ENCODE results near the gene ISG15. TPM values are rescaled to one million over a fixed set of nuclear protein-coding genes. Genes with fewer than 3 reads are reported as not detected.

ISG15 gene
- total RNA-seq: 100 to 1,000 TPM in 1 of 2 donors, 10 to 100 TPM in 1; 81.0 to 197 TPM

DNA sequence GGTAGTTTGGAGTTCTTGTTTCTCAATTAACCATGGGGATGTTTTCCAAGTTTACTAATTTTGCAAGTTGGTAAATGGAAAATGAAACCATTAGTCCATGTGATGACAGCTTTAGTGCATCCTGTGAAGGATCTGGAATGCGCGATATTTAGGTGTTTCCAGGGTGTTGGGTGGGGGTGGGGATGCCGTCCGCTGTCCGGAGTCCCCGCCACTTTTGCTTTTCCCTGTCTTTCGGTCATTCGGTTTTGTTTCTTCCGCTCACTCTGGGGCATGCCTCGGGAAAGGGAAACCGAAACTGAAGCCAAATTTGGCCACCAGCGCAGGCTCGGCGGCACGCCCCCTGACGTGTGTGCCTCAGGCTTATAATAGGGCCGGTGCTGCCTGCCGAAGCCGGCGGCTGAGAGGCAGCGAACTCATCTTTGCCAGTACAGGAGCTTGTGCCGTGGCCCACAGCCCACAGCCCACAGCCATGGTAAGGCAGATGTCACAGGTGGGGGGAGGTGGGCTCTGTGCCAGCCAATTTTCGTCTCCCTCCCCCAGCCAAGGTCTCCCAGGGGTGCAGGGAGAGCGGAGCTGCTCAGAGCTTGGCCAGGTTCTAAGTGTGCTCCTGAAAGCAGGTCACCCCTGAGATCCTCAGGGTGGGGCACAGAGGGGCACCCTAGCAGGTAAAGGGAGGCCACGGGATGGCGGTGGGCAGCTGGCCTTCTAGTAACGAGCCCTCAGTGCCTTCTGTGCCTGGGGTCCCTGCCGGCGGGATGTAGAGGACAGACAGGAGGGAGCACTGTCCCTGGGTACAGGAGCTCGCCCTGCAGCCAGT is at the start of gene ISG15:
Gene ISG15 (plus strand): TSS at position 393 of the 817 bp plus-strand sequence. CDS start 77 bp downstream, at position 470.
- Mint-ChIP-seq H3K27me3 (ENCODE audit: low read depth) (no peaks in the 10 kb centered on the region), H3K4me1 (ENCODE audit: low read depth) (peaks cover 28% of the 10 kb centered on the region), H3K9me3 (no peaks in the 10 kb centered on the region), H3K4me3 (peak within 1 kb of the TSS; percentile 93 to 96), H3K36me3 (ENCODE audit: insufficient read depth in 2 of 2) (peaks cover 3 to 4% of the 10 kb centered on the region in 2 donors), H3K27ac (peak within 1 kb of the TSS; percentile 87)
- peak; percentile 95 for ATAC-seq (replicated peaks in 1 of 2)
- DNase-seq: peak; percentile 89 to 91

DNA sequence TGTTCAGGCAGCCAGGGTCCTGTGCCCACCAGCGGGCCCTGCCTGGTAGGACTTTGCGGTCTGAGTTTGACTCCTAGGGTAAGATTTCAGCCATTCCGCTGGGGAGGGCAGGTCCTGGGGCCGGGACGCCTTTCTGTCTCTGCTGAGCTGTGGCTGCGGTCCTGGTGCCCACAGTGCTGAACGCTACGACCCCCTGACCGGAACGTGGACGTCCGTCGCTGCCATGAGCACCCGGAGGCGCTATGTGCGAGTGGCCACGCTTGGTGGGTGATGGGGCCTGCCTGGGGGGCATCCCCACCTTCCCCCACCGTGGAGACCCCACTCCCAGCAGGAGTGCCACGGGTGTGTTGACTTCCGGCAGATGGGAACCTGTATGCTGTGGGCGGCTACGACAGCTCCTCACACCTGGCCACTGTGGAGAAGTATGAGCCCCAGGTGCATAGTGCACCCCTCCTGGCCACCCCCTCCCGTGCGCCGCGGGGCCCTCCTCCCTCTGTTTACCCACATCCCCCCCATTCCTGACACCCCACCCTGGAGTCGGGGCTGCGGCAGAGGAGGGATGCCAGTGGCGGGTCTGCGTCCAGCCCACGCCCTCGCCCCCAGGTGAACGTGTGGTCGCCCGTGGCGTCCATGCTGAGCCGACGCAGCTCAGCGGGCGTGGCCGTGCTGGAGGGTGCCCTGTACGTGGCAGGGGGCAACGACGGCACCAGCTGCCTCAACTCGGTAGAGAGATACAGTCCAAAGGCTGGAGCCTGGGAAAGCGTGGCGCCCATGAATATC is 49.4 kb upstream of the ISG15 start:
- ATAC-seq (replicated peaks in 1 of 2) (no peak), DNase-seq (no peak)
- peaks cover 9% of the 10 kb centered on the region for H3K27me3 Mint-ChIP-seq (ENCODE audit: low read depth)
- H3K4me1 Mint-ChIP-seq (ENCODE audit: low read depth): peaks cover 7% of the 10 kb centered on the region
- H3K27ac Mint-ChIP-seq: no peak overlapping the region
- H3K9me3 Mint-ChIP-seq: no peaks in the 10 kb centered on the region
- peak overlapping the region in 1 of 2 donors; percentile 32 for H3K4me3 Mint-ChIP-seq
- peaks cover 0 to 2% of the 10 kb centered on the region in 2 donors for H3K36me3 Mint-ChIP-seq (ENCODE audit: insufficient read depth in 2 of 2)

DNA sequence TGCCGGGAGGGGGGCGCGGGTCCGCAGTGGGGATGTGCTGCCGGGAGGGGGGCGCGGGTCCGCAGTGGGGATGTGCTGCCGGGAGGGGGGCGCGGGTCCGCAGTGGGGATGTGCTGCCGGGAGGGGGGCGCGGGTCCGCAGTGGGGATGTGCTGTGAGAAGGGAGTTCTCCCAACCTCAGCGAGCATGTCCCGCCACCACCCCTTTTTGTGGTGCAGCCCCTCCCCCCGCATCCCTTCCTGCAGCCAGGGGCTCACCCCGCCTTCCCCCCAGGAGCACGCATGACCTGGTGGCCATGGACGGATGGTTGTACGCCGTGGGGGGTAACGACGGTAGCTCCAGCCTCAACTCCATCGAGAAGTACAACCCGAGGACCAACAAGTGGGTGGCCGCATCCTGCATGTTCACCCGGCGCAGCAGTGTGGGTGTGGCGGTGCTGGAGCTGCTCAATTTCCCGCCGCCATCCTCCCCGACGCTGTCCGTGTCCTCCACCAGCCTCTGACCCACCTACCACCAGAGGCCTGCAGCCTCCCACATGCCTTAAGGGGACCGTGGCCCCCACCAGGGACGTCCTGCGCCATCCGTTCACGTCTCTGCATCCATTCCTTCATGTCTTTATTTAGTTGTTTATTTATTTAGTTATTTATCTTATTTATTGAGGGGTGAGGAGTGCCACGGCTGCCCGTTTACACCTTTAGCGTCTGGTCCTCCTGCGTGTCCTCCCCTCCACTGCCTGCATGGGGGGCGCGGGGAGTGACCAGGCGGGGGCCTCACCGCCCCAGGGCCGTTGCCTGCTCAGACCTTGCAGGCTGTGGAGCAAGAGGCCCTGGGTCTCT is 48.4 kb upstream of the ISG15 start:
- Mint-ChIP-seq H3K27ac (no peak overlapping the region), H3K27me3 (ENCODE audit: low read depth) (peaks cover 16% of the 10 kb centered on the region), H3K4me3 (peak overlapping the region in 1 of 2 donors; percentile 64), H3K4me1 (ENCODE audit: low read depth) (peaks cover 7% of the 10 kb centered on the region), H3K9me3 (peaks cover 0 to 6% of the 10 kb centered on the region in 2 donors), H3K36me3 (ENCODE audit: insufficient read depth in 2 of 2) (peaks cover 0 to 2% of the 10 kb centered on the region in 2 donors)
- ATAC-seq (replicated peaks in 1 of 2): no peak
- DNase-seq: no peak

DNA sequence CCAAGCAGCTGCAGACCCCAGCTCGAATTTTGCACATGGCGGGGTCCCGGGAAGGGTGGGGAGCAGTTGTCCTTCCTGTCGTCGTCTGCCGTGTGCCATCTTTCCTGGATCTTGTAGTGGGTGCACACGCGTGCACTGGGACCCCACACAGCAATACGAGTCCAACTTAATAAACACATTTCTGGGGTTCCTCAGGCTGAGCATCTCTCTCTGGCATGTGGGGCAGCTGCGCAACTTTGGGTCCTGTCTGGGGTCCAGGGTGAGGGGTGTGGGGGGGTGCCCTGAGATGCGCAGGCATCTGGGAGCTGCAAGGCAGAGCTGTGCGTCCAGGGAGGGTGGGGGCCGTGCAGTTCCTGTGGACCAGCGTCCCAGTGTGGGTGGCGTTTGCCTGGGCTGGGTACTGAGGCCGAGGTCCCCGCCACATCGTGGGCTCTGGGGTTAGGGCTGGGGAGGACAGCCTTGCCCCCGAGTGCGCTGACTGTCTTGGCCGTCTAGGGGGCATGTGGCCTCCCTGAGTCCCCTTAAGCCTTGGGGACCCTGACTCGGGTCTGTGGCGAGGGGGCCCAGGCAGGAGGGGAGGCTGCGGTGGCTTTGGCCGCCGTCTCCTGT is 47.7 kb upstream of the ISG15 start:
- Mint-ChIP-seq H3K4me1 (ENCODE audit: low read depth) (peaks cover 7% of the 10 kb centered on the region), H3K27me3 (ENCODE audit: low read depth) (peaks cover 17% of the 10 kb centered on the region), H3K36me3 (ENCODE audit: insufficient read depth in 2 of 2) (peaks cover 0 to 2% of the 10 kb centered on the region in 2 donors), H3K27ac (no peak overlapping the region), H3K9me3 (peaks cover 0 to 6% of the 10 kb centered on the region in 2 donors), H3K4me3 (peak overlapping the region; percentile 37 to 64)
- no peak for DNase-seq
- peak in 1 of 2 donors; percentile 2 for ATAC-seq (replicated peaks in 1 of 2)

DNA sequence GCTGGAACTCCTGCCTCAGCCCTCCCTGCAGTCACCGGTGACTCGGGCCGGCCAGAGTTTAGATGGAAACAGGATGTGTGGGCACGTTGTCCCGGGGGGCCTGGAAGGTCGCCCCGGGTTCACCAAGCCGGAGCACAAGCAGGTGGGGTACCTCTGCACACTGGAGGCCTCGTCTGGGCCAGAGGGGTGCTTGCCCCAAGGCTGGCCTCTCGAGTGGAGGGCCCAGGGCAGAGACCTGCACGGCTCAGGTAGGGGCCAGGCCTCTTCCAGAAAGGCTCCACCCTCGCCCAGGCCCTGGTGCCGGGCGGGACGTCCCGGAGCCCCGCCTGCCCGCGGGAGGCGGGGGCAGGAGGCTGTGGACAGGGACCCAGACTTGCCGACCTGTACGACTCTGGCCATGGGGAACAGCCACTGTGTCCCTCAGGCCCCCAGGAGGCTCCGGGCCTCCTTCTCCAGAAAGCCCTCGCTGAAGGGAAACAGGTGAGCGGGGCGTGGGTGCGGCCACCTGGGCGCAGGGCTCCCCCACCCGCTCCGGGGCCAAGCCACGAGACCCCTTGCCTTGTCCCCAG is 47.1 kb upstream of the ISG15 start, which contains the start of gene PLEKHN1:
Gene PLEKHN1 (plus strand): TSS at position 348 of the 569 bp plus-strand sequence. CDS start 50 bp downstream, at position 398.
- H3K9me3 Mint-ChIP-seq: peaks cover 0 to 6% of the 10 kb centered on the region in 2 donors
- H3K27ac Mint-ChIP-seq: no peak within 1 kb of the TSS
- DNase-seq: peak; percentile 40 to 46
- peaks cover 17% of the 10 kb centered on the region for H3K27me3 Mint-ChIP-seq (ENCODE audit: low read depth)
- ATAC-seq (replicated peaks in 1 of 2): peak; percentile 58 to 61
- H3K4me1 Mint-ChIP-seq (ENCODE audit: low read depth): peaks cover 7% of the 10 kb centered on the region
- H3K4me3 Mint-ChIP-seq: peak within 1 kb of the TSS; percentile 87 to 88
- peaks cover 0 to 2% of the 10 kb centered on the region in 2 donors for H3K36me3 Mint-ChIP-seq (ENCODE audit: insufficient read depth in 2 of 2)

DNA sequence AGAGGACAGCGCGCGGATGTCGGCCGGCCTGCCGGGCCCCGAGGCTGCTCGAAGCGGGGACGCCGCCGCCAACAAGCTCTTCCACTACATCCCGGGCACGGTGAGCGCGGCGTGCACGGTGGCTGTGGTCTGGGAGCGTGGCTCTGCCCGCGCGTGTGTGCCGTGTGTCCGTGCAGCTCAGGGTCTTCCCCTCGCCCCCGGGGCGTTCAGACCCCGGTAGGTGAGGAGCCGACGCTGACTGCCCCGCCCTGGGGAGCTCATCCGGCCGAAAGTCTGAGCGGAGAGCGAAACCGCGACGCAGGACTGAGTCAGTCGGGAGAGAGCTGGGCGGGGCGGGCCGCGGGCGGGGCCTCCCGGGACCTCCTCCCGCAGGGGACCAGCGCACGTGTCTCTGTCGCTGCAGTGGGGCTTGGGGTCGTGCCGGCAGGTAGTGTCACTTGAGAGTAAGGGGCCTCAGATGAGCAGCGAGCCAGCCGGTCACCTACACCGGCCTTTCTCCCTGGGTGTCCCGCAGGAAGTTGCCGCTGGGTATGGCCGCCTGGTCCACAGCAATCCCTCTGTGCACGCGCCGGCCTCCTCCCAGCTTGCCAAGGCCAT is 46.5 kb upstream of the ISG15 start:
- Mint-ChIP-seq H3K27me3 (ENCODE audit: low read depth) (peaks cover 17% of the 10 kb centered on the region), H3K4me1 (ENCODE audit: low read depth) (peaks cover 7% of the 10 kb centered on the region), H3K4me3 (peak overlapping the region; percentile 87 to 88), H3K27ac (no peak overlapping the region), H3K9me3 (peaks cover 0 to 6% of the 10 kb centered on the region in 2 donors), H3K36me3 (ENCODE audit: insufficient read depth in 2 of 2) (peaks cover 0 to 2% of the 10 kb centered on the region in 2 donors)
- DNase-seq (peak; percentile 81 to 88), ATAC-seq (replicated peaks in 1 of 2) (peak; percentile 90 to 94)

DNA sequence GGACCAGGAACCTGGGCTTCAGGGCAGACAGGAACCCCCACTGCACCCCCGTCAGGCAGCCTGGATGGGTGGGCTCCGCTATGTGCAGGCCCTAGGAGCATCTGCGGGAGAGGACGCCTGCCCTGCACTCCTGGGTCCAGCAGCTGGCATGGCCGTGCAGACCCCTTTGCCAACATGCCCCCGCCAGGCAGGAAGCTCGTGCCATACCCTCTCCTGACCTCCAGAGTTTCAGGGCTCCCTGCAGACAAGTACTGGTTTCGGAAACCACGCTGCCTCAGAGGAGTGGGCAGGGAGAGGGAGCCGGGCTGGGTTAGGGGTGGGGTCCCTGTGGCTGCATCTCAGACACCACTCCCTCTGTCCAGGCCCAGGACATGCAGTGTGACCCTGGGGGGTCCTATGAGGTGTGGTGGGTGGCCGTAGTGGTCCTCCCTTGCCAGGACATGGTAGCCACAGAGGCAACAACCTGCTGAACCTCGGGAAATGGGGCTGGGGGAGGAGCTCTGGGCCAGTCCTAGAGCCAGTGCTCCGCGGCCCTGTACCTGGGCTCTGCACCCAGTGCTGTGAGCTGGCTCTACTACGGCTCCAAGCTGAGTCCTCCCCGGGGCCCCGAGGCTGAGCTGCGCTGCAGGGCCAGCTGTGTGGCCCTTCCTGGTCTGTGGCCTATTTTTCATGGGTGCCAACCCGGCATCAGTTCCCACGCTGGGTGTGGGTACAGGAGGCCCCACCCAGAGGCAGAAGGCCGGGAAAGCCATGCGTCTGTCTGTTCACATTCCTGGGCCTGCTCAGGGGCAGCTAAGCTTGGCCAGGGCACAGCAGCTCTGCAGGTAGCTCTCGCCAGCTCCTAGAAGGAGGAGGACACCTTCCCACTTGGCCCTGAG is 45.6 kb upstream of the ISG15 start:
- Mint-ChIP-seq H3K27ac (no peak overlapping the region), H3K36me3 (ENCODE audit: insufficient read depth in 2 of 2) (no peaks in the 10 kb centered on the region), H3K27me3 (ENCODE audit: low read depth) (peaks cover 17% of the 10 kb centered on the region), H3K9me3 (peaks cover 0 to 6% of the 10 kb centered on the region in 2 donors), H3K4me1 (ENCODE audit: low read depth) (peaks cover 7% of the 10 kb centered on the region), H3K4me3 (peak overlapping the region in 1 of 2 donors; percentile 88)
- ATAC-seq (replicated peaks in 1 of 2) (no peak), DNase-seq (no peak)

DNA sequence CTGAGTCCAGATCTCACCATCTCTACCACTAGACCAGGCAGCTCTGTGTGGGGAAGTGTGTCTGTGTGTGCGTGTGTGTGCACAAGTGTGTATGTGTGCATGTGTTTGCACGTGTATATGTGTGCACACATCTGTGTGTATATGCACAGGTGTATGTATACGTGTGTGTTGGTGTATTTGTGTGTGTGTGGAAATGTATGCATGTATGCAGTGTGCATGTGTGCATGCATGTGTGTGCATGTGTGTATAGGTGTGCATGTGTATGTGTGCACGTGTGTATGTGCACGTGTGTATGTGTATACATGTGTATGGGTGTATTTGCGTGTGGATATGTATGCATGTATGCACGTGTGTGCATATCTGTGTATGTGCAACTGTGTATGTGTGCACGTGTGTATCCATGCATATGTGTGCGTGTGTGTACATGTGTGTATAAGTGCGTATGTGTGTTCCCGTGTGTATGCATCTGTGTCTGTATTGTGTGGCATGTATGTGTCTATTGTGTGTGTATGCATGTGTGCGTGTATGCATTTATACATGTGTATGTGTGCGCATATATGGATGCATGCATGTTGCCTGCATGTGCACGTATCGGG is 43.9 kb upstream of the ISG15 start:
- no peaks in the 10 kb centered on the region for H3K36me3 Mint-ChIP-seq (ENCODE audit: insufficient read depth in 2 of 2)
- peaks cover 7% of the 10 kb centered on the region for H3K4me1 Mint-ChIP-seq (ENCODE audit: low read depth)
- H3K27me3 Mint-ChIP-seq (ENCODE audit: low read depth): peaks cover 17% of the 10 kb centered on the region
- peaks cover 0 to 6% of the 10 kb centered on the region in 2 donors for H3K9me3 Mint-ChIP-seq
- ATAC-seq (replicated peaks in 1 of 2) (no peak), DNase-seq (no peak)
- no peak overlapping the region for H3K4me3 Mint-ChIP-seq
- no peak overlapping the region for H3K27ac Mint-ChIP-seq

DNA sequence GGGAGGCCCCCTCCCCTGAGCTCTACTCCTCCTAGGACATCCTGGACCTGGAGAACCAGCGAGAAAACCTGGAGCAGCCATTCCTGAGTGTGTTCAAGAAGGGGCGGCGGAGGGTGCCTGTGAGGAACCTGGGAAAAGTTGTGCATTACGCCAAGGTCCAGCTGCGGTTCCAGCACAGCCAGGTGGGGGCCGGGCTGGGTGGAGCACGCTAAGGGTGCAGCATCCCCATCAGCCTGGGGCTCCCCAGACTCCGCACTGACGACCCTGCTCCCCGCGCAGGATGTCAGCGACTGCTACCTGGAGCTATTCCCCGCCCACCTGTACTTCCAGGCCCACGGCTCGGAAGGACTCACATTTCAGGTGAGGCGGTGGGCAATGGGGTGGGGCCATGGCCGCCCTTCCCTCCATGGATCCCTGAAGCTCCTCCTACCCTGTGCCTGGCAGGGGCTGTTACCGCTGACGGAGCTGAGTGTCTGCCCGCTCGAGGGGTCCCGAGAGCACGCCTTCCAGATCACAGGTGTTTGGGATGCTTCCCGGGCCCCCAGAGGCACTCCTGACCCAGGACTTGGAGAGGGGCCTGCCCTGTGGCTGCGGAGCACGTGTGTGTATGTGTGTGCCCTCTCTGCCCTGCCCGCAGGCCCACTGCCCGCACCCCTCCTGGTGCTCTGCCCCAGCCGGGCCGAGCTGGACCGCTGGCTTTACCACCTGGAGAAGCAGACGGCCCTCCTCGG is 42.9 kb upstream of the ISG15 start:
- peaks cover 6% of the 10 kb centered on the region for H3K4me1 Mint-ChIP-seq (ENCODE audit: low read depth)
- DNase-seq: no peak
- no peaks in the 10 kb centered on the region for H3K36me3 Mint-ChIP-seq (ENCODE audit: insufficient read depth in 2 of 2)
- ATAC-seq (replicated peaks in 1 of 2): no peak
- no peak overlapping the region for H3K27ac Mint-ChIP-seq
- peaks cover 25% of the 10 kb centered on the region for H3K27me3 Mint-ChIP-seq (ENCODE audit: low read depth)
- no peak overlapping the region for H3K4me3 Mint-ChIP-seq
- H3K9me3 Mint-ChIP-seq: peaks cover 0 to 6% of the 10 kb centered on the region in 2 donors

DNA sequence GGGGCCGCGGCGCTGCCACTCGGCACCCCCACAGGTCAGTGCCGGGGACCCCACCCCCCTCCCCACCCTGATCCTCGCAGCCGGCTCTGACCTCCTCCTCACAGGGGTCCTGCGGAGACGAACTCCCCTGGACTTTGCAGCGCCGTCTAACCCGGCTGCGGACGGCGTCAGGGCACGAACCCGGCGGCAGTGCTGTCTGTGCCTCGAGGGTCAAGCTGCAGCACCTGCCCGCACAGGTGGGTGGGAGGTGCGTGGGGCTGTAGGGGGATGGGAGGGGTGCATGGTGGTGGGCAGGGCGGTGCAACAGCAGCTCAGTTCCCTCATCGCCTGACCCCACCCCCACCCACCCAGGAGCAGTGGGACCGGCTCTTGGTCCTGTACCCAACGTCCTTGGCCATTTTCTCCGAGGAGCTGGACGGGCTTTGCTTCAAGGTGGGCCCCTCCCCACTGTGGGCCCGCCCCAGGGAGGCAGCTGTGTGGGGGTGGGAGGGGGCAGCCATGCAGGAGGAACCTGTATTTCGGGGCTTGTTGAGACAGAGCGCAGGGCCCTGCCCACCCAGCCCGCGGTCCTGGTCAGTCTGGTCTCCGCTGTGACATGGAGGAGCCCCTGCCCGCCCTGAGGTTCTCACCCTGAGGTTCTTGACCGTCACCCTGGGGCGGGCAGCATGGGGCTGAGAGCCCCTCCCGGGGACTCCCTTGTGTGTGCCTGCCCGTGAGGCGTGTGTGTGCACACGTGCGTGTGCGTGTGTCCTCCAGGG is 42.1 kb upstream of the ISG15 start:
- DNase-seq: no peak
- Mint-ChIP-seq H3K27ac (no peak overlapping the region), H3K4me3 (no peak overlapping the region), H3K9me3 (peaks cover 0 to 6% of the 10 kb centered on the region in 2 donors), H3K36me3 (ENCODE audit: insufficient read depth in 2 of 2) (no peaks in the 10 kb centered on the region), H3K4me1 (ENCODE audit: low read depth) (no peaks in the 10 kb centered on the region), H3K27me3 (ENCODE audit: low read depth) (peaks cover 31% of the 10 kb centered on the region)
- ATAC-seq (replicated peaks in 1 of 2): no peak
